Stimulated activated CD4-positive, alpha-beta T cell treated with anti-CD3 and anti-CD28 coated beads, TNF-alpha, amount 100 ng/mL, for 24 hours (primary cell): Measurements from ENCODE around the gene ZNF317.
"Not testable (repeated sequence)": the region's sequence is repeated elsewhere in the genome, so short reads cannot be mapped to it uniquely, and the experiment has no call there.

Source experiments
- DNase-seq, 3 experiments: peaks; one replicate each; pipeline ENCODE4 v3.0.0-alpha.2; 2020; ENCODE audit warnings: low read depth in 3 of 3

The ZNF317 gene

GRCh38 chr19:9175326-9175725, 35.1 kb downstream of the ZNF317 start:
- no peak for DNase-seq

GRCh38 chr19:9178901-9179300, 38.7 kb downstream of the ZNF317 start, which contains the start of gene OR7D2:
Gene OR7D2, plus strand, starts transcription at chr19:9178979. Its CDS starts 6,803 bp downstream, at chr19:9185782.
- DNase-seq = no peak

DNA sequence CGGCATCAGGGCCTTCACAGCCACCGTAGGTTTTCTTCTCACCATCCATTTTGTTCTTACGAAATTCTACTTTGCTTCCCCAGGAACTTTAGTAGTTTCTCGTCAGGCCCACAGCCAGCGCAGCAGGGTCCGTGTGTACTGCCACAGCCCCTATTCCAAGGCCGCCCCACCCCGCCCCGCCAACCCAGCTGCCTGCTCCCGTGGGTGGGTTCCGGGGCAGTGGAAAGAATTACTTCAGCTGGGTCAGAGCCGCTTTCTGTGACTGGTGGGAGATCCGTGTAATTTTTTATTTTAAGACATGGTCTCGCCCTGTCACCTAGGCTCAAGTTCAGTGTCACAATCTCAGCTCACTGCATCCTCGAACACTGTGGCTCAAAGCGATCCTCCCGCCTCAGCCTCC, 42.8 kb downstream of the ZNF317 start:
- DNase-seq = no peak

DNA sequence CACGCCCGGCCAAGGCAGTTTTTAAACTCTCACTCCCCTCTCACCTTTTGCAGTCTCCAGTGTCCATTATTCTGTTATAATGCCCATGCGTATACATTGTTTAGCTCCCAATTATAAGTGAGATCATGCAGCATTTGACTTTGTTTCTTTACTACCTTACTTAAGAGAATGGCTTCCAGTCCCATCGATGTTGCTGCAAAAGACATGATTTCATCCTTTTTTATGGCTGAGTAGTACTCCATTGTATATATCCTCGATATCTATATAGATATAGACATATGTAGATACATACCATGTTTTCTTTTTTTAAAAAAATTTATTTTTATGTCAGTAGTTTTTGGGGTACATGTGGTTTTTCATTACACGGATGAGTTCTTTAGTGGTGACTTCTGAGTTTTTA, 47.0 kb downstream of the ZNF317 start:
- no peak for DNase-seq

DNA sequence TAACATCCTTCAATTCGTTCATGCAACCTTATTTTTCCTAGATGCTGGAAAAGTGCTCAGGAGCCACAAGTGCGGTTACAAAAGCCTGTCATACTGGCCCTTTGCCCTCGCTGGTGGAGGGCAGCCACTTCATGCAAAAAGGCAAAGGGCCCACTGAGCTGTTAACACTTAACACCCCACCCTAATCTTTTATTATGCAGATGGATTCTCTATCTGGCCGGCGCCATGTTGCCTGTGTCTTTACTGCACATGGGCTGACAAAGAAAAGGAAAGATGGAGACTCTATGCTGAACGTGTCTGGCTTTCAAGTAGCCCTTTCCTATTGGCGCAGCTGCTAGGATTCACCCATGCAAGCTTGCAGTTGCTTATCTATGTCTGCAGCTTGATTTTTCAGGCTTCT, 49.3 kb downstream of the ZNF317 start:
- DNase-seq = no peak

GRCh38 chr19:9198044-9198443, 57.8 kb downstream of the ZNF317 start:
- DNase-seq = not testable (repeated sequence)

GRCh38 chr19:9205501-9206113, 65.4 kb downstream of the ZNF317 start:
- peak; percentile 19 to 55 (median 37) for DNase-seq
